ENCODE data around the gene PSMD12.
"Not testable (repeated sequence)": the region's sequence is repeated elsewhere in the genome, so short reads cannot be mapped to it uniquely, and the experiment has no call there.

PSMD12 gene

GRCh38 chr17:67412032-67412431, 45.7 kb upstream of the PSMD12 start:
- POLR2A ChIA-PET = no interaction called here
- CTCF ChIA-PET = no interaction called here
- DNase-seq (ENCODE audit: extremely low spot score) = no peak
- TF ChIP-seq NFRKB (IDR thresholded peaks at IDR 0.05) = no peak
- TF ChIP-seq ELF4 (IDR thresholded peaks at IDR 0.05) = no peak
- no peak for TF ChIP-seq L3MBTL2 (conservative IDR thresholded peaks at IDR 0.05)

GRCh38 chr17:67411397-67411796, 45.0 kb upstream of the PSMD12 start:
- TF ChIP-seq BHLHE40 (IDR thresholded peaks at IDR 0.05; ENCODE audit: borderline replicate concordance) (no peak), SP1 (IDR thresholded peaks at IDR 0.05) (no peak), TARDBP (IDR thresholded peaks at IDR 0.05) (no peak), HDGF (IDR thresholded peaks at IDR 0.05; ENCODE audit: borderline replicate concordance) (no peak), FOXM1 (IDR thresholded peaks at IDR 0.05; ENCODE audit: borderline replicate concordance) (no peak), ELF4 (IDR thresholded peaks at IDR 0.05) (no peak), LEF1 (IDR thresholded peaks at IDR 0.05; ENCODE audit: borderline replicate concordance) (no peak), SUZ12 (IDR thresholded peaks at IDR 0.05) (no peak), FOXK2 (IDR thresholded peaks at IDR 0.05) (no peak), ZNF384 (IDR thresholded peaks at IDR 0.05) (no peak), CTBP1 (IDR thresholded peaks at IDR 0.05; ENCODE audit: borderline replicate concordance) (no peak), L3MBTL2 (conservative IDR thresholded peaks at IDR 0.05) (no peak), ARNT (IDR thresholded peaks at IDR 0.05) (no peak)
- DNase-seq (ENCODE audit: extremely low spot score) = no peak
- CTCF ChIA-PET = no interaction called here
- POLR2A ChIA-PET = no interaction called here

GRCh38 chr17:67408455-67408830, 42.1 kb upstream of the PSMD12 start:
- POLR2A ChIA-PET, CTCF ChIA-PET: not testable (repeated sequence)

DNA sequence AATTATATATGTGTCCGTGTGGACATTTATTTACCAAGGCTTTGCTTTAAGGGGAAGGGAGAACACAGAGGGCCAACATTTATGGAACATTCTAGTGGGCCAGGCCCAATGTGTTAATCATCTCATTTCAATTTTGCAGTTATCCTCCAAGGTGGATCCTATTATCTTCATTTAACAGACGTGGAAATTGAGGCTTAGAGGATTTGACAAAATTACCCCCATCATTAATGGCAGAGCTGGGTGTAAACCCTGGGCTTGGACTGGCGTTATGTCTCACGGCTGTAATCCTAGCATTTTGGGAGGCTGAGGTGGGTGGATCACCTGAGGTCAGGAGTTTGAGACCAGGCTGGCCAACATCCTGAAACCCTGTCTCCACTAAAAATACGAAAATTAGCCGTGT, 37.1 kb upstream of the PSMD12 start:
- TF ChIP-seq FOXA1 (IDR thresholded peaks at IDR 0.05) = no peak
- no peak for TF ChIP-seq HDGF (IDR thresholded peaks at IDR 0.05; ENCODE audit: borderline replicate concordance)
- TF ChIP-seq NFRKB (IDR thresholded peaks at IDR 0.05) = no peak
- TF ChIP-seq, protein P1, sequence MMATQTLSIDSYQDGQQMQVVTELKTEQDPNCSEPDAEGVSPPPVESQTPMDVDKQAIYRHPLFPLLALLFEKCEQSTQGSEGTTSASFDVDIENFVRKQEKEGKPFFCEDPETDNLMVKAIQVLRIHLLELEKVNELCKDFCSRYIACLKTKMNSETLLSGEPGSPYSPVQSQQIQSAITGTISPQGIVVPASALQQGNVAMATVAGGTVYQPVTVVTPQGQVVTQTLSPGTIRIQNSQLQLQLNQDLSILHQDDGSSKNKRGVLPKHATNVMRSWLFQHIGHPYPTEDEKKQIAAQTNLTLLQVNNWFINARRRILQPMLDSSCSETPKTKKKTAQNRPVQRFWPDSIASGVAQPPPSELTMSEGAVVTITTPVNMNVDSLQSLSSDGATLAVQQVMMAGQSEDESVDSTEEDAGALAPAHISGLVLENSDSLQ (IDR thresholded peaks at IDR 0.05) = no peak
- TF ChIP-seq ELF4 (IDR thresholded peaks at IDR 0.05) = no peak
- no peak for TF ChIP-seq FOXM1 (IDR thresholded peaks at IDR 0.05; ENCODE audit: borderline replicate concordance)
- TF ChIP-seq L3MBTL2 (conservative IDR thresholded peaks at IDR 0.05) = no peak
- TF ChIP-seq ZNF384 (IDR thresholded peaks at IDR 0.05) = no peak
- TF ChIP-seq CTBP1 (IDR thresholded peaks at IDR 0.05; ENCODE audit: borderline replicate concordance) = no peak
- no peak for TF ChIP-seq LEF1 (IDR thresholded peaks at IDR 0.05; ENCODE audit: borderline replicate concordance)
- no peak for TF ChIP-seq TARDBP (IDR thresholded peaks at IDR 0.05)
- no peak for TF ChIP-seq BHLHE40 (IDR thresholded peaks at IDR 0.05; ENCODE audit: borderline replicate concordance)
- TF ChIP-seq FOXK2 (IDR thresholded peaks at IDR 0.05) = no peak
- no peak for TF ChIP-seq SP1 (IDR thresholded peaks at IDR 0.05)
- no peak for TF ChIP-seq SUZ12 (IDR thresholded peaks at IDR 0.05)
- DNase-seq (ENCODE audit: extremely low spot score) = no peak
- CTCF ChIA-PET = no interaction called here
- POLR2A ChIA-PET = no interaction called here

More at GRCh38 chr17:67408455-67408830, 42.1 kb upstream of the PSMD12 start:
- not testable (repeated sequence) for DNase-seq (ENCODE audit: extremely low spot score)

- TF ChIP-seq BHLHE40 (IDR thresholded peaks at IDR 0.05; ENCODE audit: borderline replicate concordance) (no peak), L3MBTL2 (conservative IDR thresholded peaks at IDR 0.05) (no peak), SP1 (IDR thresholded peaks at IDR 0.05) (no peak), NFRKB (IDR thresholded peaks at IDR 0.05) (no peak), FOXK2 (IDR thresholded peaks at IDR 0.05) (no peak), FOXA1 (IDR thresholded peaks at IDR 0.05) (no peak), ARNT (IDR thresholded peaks at IDR 0.05) (no peak), TARDBP (IDR thresholded peaks at IDR 0.05) (no peak), SUZ12 (IDR thresholded peaks at IDR 0.05) (no peak), ZNF384 (IDR thresholded peaks at IDR 0.05) (no peak), HDGF (IDR thresholded peaks at IDR 0.05; ENCODE audit: borderline replicate concordance) (no peak), ELF4 (IDR thresholded peaks at IDR 0.05) (no peak), LEF1 (IDR thresholded peaks at IDR 0.05; ENCODE audit: borderline replicate concordance) (no peak), CTBP1 (IDR thresholded peaks at IDR 0.05; ENCODE audit: borderline replicate concordance) (no peak), FOXM1 (IDR thresholded peaks at IDR 0.05; ENCODE audit: borderline replicate concordance) (no peak)
- TF ChIP-seq, protein P1 (IDR thresholded peaks at IDR 0.05) = no peak
- ChIA-PET POLR2A (no interaction called here), CTCF (no interaction called here)
- no peak for DNase-seq (ENCODE audit: extremely low spot score)
Observed at GRCh38 chr17:67403065-67403464, 36.7 kb upstream of the PSMD12 start.

GRCh38 chr17:67401598-67402504, 35.5 kb upstream of the PSMD12 start:
- no peak for TF ChIP-seq SP1 (IDR thresholded peaks at IDR 0.05)
- no peak for TF ChIP-seq LEF1 (IDR thresholded peaks at IDR 0.05; ENCODE audit: borderline replicate concordance)
- DNase-seq (ENCODE audit: extremely low spot score) = no peak
- ChIA-PET POLR2A (no interaction called here), CTCF (no interaction called here)

DNA sequence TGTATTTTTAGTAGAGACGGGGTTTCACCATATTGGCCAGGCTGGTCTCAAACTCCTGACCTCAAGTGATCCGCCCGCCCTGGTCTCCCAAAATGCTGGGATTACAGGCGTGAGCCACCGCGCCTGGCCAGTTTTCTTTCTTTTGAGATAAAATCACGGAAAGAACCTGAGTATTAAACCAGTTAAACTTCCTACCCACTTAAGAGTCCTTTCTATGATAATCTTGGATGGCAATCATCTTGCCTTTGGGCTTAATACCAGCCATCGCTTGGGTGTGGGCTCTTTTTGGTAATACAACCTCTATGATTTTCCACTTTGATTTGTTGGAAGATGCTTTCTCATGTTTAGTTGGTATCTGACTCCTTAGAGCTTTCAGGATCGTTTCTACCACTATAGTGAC, 34.7 kb upstream of the PSMD12 start:
- ChIA-PET POLR2A (no interaction called here), CTCF (no interaction called here)
- DNase-seq (ENCODE audit: extremely low spot score) = no peak
- TF ChIP-seq ZNF384 (IDR thresholded peaks at IDR 0.05) (no peak), ARNT (IDR thresholded peaks at IDR 0.05) (no peak), SP1 (IDR thresholded peaks at IDR 0.05) (no peak)
